ENCODE measurements around the gene SCN3A. TPM values are rescaled to one million over a fixed set of nuclear protein-coding genes. Genes with fewer than 3 reads are reported as not detected.

The SCN3A gene
- total RNA-seq, 4 donors from 2014 or later = 0.62 to 5.7 (median 1.4) TPM

DNA sequence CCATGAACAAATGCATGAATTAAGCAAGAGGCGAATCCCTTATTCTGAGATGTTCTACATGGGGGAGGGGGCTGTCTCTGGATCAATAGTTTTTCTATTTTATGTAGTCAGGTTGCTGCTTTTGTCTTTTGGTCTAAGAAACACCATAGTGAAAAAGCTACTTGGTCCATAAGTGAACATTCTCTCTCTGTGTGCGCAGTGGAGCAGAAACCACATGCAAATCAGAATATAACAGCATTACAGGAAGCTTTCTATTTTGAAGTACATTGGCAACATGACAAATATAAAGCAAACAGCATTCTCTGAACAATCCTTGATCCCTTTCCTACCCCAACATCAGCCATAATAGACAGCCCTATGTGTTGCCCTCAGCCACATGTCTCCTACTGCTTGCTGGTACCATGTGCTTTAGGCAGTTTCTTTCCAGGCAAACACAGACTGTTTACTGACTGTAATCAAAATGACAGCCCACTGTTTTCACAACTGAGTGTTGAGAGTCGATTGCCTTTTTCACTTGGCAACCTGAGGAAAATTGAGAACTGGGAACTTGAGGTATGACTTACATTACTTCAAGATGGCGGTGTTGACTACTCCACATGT is 10.6 kb downstream of the SCN3A start:
- H3K9me3 ChIP-seq = no peaks in the 10 kb centered on the region
- 93 to 100% methylated on average over 2 to 4 of the region's 4 CpGs for WGBS, 2 donors (ENCODE audit: low coverage in 1 of 2)
- TF ChIP-seq, protein P1, sequence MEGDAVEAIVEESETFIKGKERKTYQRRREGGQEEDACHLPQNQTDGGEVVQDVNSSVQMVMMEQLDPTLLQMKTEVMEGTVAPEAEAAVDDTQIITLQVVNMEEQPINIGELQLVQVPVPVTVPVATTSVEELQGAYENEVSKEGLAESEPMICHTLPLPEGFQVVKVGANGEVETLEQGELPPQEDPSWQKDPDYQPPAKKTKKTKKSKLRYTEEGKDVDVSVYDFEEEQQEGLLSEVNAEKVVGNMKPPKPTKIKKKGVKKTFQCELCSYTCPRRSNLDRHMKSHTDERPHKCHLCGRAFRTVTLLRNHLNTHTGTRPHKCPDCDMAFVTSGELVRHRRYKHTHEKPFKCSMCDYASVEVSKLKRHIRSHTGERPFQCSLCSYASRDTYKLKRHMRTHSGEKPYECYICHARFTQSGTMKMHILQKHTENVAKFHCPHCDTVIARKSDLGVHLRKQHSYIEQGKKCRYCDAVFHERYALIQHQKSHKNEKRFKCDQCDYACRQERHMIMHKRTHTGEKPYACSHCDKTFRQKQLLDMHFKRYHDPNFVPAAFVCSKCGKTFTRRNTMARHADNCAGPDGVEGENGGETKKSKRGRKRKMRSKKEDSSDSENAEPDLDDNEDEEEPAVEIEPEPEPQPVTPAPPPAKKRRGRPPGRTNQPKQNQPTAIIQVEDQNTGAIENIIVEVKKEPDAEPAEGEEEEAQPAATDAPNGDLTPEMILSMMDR (IDR thresholded peaks at IDR 0.05) = no peak
- TF ChIP-seq POLR2AphosphoS5 (IDR thresholded peaks at IDR 0.05) = no peak
- no peak for TF ChIP-seq POLR2A (IDR thresholded peaks at IDR 0.05)
- no peak for TF ChIP-seq EP300 (IDR thresholded peaks at IDR 0.05)
- no peaks in the 10 kb centered on the region for H3K36me3 ChIP-seq
- ATAC-seq = no peak
- no peak overlapping the region for H3K4me3 ChIP-seq
- H3K4me1 ChIP-seq = no peaks in the 10 kb centered on the region
- no peaks in the 10 kb centered on the region for H3K27me3 ChIP-seq
- H3K27ac ChIP-seq = no peak overlapping the region

DNA sequence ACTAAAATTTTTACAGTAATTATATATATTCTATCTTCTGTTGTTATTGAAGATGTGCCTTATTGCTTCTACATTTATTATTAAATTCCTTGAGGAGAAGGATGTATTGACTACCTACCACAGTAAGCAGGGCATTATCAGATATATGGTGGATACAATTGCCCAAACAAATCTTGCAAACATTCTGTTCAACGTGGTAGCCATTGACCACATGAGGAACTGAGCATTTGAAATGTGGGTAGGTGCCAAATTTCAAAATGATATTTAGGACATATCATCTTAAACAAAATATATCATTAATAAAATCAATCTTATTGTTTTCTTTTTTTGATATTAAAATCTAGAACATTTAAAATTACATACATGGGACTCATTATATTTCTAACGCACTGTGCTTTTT is 11.1 kb downstream of the SCN3A start:
- WGBS, 2 donors (ENCODE audit: low coverage in 1 of 2) = 72 to 87% methylated on average over 2 of the region's 2 CpGs
- Histone ChIP-seq H3K4me3 (no peak overlapping the region), H3K27ac (no peak overlapping the region), H3K36me3 (no peaks in the 10 kb centered on the region), H3K9me3 (no peaks in the 10 kb centered on the region), H3K4me1 (no peaks in the 10 kb centered on the region), H3K27me3 (no peaks in the 10 kb centered on the region)
- no peak for TF ChIP-seq EP300 (IDR thresholded peaks at IDR 0.05)
- TF ChIP-seq, protein P1 (IDR thresholded peaks at IDR 0.05) = no peak
- no peak for TF ChIP-seq POLR2A (IDR thresholded peaks at IDR 0.05)
- TF ChIP-seq POLR2AphosphoS5 (IDR thresholded peaks at IDR 0.05) = no peak
- ATAC-seq = no peak

DNA sequence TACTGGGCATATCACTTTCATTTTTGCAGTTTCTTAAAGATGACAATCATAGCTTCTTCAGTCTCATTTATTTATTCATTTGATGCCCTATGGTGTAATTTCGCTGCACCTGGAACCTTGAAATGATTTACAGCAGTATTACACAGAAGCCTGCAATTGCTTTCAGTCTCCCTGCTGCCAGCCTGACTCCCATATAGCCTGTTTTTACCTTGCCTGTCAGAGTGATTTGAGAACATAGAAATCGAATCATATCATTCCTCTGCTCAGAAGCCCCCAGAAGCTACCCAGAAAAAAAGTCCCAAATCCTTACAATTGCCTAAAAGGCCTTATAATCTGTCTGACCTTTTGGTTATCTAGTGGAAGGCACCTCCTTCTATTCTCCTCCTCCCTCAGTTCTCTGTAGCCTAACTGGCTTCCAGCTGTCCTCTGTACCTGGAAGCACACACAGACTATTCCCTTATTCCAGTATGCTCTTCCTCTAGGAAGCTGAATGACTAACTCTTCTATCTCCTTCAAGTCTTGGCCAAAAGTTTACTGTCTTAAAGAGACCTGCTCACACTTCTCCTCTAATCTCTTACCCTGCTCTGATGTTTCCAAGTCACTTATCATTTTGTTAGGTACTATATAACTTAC is 12.6 kb downstream of the SCN3A start:
- no peaks in the 10 kb centered on the region for H3K27me3 ChIP-seq
- no peak for ATAC-seq
- no peak overlapping the region for H3K4me3 ChIP-seq
- no peaks in the 10 kb centered on the region for H3K36me3 ChIP-seq
- H3K27ac ChIP-seq = no peak overlapping the region
- H3K9me3 ChIP-seq = no peaks in the 10 kb centered on the region
- TF ChIP-seq POLR2A (IDR thresholded peaks at IDR 0.05) (no peak), EP300 (IDR thresholded peaks at IDR 0.05) (no peak), POLR2AphosphoS5 (IDR thresholded peaks at IDR 0.05) (no peak)
- TF ChIP-seq, protein P1 (IDR thresholded peaks at IDR 0.05) = no peak
- 60 to 69% methylated on average over 2 of the region's 2 CpGs for WGBS, 2 donors (ENCODE audit: low coverage in 1 of 2)
- H3K4me1 ChIP-seq = no peaks in the 10 kb centered on the region

DNA sequence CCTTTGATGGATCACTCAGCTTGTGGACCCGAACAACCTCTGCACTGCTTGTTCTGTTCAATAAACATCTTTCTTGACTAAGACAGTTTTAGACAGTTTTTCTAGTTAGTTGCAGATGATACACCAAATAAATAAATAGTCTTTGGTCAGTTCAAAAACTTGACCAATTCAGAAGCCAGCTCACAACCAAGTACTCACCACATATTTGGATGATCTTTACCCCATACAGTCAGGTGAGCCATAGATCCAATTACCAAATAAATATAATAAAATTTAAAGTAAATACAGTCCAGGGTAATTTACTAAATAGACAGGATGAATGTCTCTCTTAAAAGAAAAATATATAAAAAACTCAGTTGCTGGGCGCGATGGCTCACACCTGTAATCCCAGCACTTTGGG is 18.2 kb downstream of the SCN3A start:
- Histone ChIP-seq H3K36me3 (no peaks in the 10 kb centered on the region), H3K9me3 (no peaks in the 10 kb centered on the region), H3K4me1 (no peaks in the 10 kb centered on the region), H3K27ac (no peak overlapping the region), H3K4me3 (no peak overlapping the region), H3K27me3 (no peaks in the 10 kb centered on the region)
- ATAC-seq = no peak
- 69 to 89% methylated on average over 3 of the region's 3 CpGs for WGBS, 2 donors (ENCODE audit: low coverage in 1 of 2)
- no peak for TF ChIP-seq EP300 (IDR thresholded peaks at IDR 0.05)
- TF ChIP-seq POLR2A (IDR thresholded peaks at IDR 0.05) = no peak
- no peak for TF ChIP-seq POLR2AphosphoS5 (IDR thresholded peaks at IDR 0.05)
- TF ChIP-seq, protein P1 (IDR thresholded peaks at IDR 0.05) = no peak

DNA sequence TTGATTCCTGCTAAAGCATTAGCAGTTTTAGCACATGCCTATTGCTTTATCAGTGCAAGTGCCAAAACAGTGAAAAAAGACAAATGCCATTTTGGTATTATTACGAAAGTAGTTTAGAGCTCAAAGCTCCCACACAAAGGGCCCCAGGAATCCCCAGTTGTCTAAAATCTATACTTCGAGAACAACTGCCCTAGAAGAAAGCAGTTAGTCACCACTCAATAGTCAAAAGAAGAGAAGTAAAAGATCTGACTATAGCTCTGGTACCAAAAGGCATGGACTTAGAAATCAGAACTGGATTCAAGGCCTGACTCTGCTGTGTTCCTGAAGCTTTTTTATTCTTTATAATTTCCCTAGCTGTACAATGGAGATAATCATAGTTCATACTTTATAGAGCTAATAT is 21.8 kb downstream of the SCN3A start:
- ATAC-seq = no peak
- 85% methylated on average over 2 of the region's 2 CpGs; no CpG with 5 or more reads in 1 of the 2 donors for WGBS, 2 donors (ENCODE audit: low coverage in 1 of 2)
- no peaks in the 10 kb centered on the region for H3K27me3 ChIP-seq

More for the DNA sequence above, 21.8 kb downstream of the SCN3A start:
- Histone ChIP-seq H3K36me3 (no peaks in the 10 kb centered on the region), H3K27ac (no peak overlapping the region), H3K9me3 (no peaks in the 10 kb centered on the region), H3K4me3 (no peak overlapping the region), H3K4me1 (no peaks in the 10 kb centered on the region)
- TF ChIP-seq EP300 (IDR thresholded peaks at IDR 0.05) = no peak
- TF ChIP-seq POLR2A (IDR thresholded peaks at IDR 0.05) = no peak
- no peak for TF ChIP-seq POLR2AphosphoS5 (IDR thresholded peaks at IDR 0.05)
- TF ChIP-seq, protein P1 (IDR thresholded peaks at IDR 0.05) = no peak
